IMR-90 (cell line): ENCODE measurements around the gene ATP2C2.

Experiments used
- BHLHE40 ChIP-seq: fragments of 150-350 bp; IDR thresholded peaks from 2 replicates; pipeline ENCODE4 v1.6.1; 2016; ENCODE audit warnings: mild to moderate bottlenecking, low read depth, low read length
- CEBPB ChIP-seq: IDR thresholded peaks from 2 replicates; pipeline ENCODE4 v1.6.1; 2012; ENCODE audit warnings: low read depth, low read length, improper control_type of control experiment
- CHD1 ChIP-seq: IDR thresholded peaks from 2 replicates; pipeline ENCODE4 v1.6.1; 2012; ENCODE audit warnings: low read depth, low read length, improper control_type of control experiment
- FOS ChIP-seq: fragments of 150-350 bp; IDR thresholded peaks from 2 replicates; pipeline ENCODE4 v1.6.1; 2016; ENCODE audit warnings: low read depth, low read length
- MXI1 ChIP-seq: IDR thresholded peaks from 2 replicates; pipeline ENCODE4 v1.6.1; 2012; ENCODE audit warnings: low read depth, mild to moderate bottlenecking, low read length, moderate library complexity, borderline replicate concordance
- NFE2L2 ChIP-seq: fragments of 150-350 bp; IDR thresholded peaks from 2 replicates; pipeline ENCODE4 v1.6.1; 2016; ENCODE audit warnings: low read depth, mild to moderate bottlenecking, low read length
- POLR2A ChIP-seq: IDR thresholded peaks from 2 replicates; pipeline ENCODE4 v1.6.1; 2012; ENCODE audit warnings: mild to moderate bottlenecking, low read depth, low read length
- RAD21 ChIP-seq: IDR thresholded peaks from 2 replicates; pipeline ENCODE4 v1.6.1; 2012; ENCODE audit warnings: low read length, improper control_type of control experiment
- SMC3 ChIP-seq: fragments of 150-350 bp; IDR thresholded peaks from 2 replicates; pipeline ENCODE4 v1.6.1; 2016; ENCODE audit warnings: low read depth, mild to moderate bottlenecking, antibody characterized with exemption, low read length, moderate library complexity
- TF ChIP-seq, protein P1 (sequence below): conservative IDR thresholded peaks from 2 replicates; pipeline ENCODE4 v1.5.1; 2012; ENCODE audit warnings: mild to moderate bottlenecking, low read depth, low read length, improper control_type of control experiment
- TF ChIP-seq, protein P2 (sequence below): fragments of 150-350 bp; IDR thresholded peaks from 2 replicates; pipeline ENCODE4 v1.6.1; 2016; ENCODE audit warnings: low read depth, mild to moderate bottlenecking, low read length, moderate library complexity, borderline replicate concordance
- TF ChIP-seq, protein P3 (sequence below): fragments of 150-350 bp; IDR thresholded peaks from 2 replicates; pipeline ENCODE4 v1.6.1; 2017; ENCODE audit warnings: mild to moderate bottlenecking, antibody characterized with exemption, low read length, low read depth

DNA sequence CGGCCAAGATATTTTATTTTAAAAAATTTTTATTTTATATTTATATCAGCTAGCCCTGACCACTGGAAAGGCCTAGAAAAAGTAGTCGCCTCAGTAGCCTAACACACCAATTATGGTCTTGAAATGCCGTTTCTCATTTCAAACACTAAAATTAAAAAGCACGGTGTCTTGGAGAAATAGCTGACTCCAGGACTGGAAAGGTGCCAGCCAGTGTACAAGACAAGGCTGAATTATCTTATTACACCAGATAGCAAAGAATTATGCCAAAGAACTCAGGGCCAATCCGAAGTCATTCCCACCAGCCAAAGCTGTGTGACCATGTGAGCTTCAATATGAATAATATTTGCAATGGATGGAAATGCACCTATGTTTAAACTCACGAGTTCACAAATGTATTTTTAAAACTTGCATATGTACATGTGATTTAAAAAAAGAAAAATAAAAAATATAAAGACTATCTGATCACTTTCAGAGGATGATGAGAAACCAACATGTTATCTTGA is 19.9 kb upstream of the ATP2C2 start:
- no peak for TF ChIP-seq NFE2L2
- TF ChIP-seq, protein P1, sequence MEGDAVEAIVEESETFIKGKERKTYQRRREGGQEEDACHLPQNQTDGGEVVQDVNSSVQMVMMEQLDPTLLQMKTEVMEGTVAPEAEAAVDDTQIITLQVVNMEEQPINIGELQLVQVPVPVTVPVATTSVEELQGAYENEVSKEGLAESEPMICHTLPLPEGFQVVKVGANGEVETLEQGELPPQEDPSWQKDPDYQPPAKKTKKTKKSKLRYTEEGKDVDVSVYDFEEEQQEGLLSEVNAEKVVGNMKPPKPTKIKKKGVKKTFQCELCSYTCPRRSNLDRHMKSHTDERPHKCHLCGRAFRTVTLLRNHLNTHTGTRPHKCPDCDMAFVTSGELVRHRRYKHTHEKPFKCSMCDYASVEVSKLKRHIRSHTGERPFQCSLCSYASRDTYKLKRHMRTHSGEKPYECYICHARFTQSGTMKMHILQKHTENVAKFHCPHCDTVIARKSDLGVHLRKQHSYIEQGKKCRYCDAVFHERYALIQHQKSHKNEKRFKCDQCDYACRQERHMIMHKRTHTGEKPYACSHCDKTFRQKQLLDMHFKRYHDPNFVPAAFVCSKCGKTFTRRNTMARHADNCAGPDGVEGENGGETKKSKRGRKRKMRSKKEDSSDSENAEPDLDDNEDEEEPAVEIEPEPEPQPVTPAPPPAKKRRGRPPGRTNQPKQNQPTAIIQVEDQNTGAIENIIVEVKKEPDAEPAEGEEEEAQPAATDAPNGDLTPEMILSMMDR = no peak
- TF ChIP-seq POLR2A = no peak
- TF ChIP-seq SMC3 = no peak
- TF ChIP-seq, protein P2, sequence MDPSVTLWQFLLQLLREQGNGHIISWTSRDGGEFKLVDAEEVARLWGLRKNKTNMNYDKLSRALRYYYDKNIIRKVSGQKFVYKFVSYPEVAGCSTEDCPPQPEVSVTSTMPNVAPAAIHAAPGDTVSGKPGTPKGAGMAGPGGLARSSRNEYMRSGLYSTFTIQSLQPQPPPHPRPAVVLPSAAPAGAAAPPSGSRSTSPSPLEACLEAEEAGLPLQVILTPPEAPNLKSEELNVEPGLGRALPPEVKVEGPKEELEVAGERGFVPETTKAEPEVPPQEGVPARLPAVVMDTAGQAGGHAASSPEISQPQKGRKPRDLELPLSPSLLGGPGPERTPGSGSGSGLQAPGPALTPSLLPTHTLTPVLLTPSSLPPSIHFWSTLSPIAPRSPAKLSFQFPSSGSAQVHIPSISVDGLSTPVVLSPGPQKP = no peak
- TF ChIP-seq MXI1 = no peak
- TF ChIP-seq, protein P3, sequence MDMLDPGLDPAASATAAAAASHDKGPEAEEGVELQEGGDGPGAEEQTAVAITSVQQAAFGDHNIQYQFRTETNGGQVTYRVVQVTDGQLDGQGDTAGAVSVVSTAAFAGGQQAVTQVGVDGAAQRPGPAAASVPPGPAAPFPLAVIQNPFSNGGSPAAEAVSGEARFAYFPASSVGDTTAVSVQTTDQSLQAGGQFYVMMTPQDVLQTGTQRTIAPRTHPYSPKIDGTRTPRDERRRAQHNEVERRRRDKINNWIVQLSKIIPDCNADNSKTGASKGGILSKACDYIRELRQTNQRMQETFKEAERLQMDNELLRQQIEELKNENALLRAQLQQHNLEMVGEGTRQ = no peak
- no peak for TF ChIP-seq CEBPB
- no peak for TF ChIP-seq RAD21
- no peak for TF ChIP-seq BHLHE40
- TF ChIP-seq CHD1 = no peak
- no peak for TF ChIP-seq FOS
